Panc1 (cell line): ENCODE results near the gene IGSF21. TPM values are rescaled to one million over a fixed set of nuclear protein-coding genes. Genes with fewer than 3 reads are reported as not detected.

Experiments
- ATAC-seq: fragments of 200-7000 bp; cut with Tn5 transposase; 2 replicates; pipeline ENCODE4 v1.9.1; 2020; ENCODE audit warnings: mild to moderate bottlenecking, moderate library complexity
- BruUV-seq: library from RNA; stranded (reverse); fragments of 400-500 nt; replicated peaks from 2 replicates; lab custom pipeline; 2021; lab: Mats Ljungman, UMichigan
- CTCF ChIA-PET: fragments of 300-600 bp; sonication (Branson Sonifier 250); formaldehyde crosslinking; loops from one replicate; lab custom pipeline; 2022; ENCODE audit warnings: antibody characterized with exemption; lab: Charles Lee
- POLR2A ChIA-PET: fragments of 300-600 bp; sonication (Branson Sonifier 250); formaldehyde crosslinking; loops from one replicate; lab custom pipeline; 2022; ENCODE audit warnings: antibody characterized with exemption; lab: Charles Lee
- DNase-seq: peaks from one replicate; pipeline ENCODE4 v3.0.0-alpha.2; 2010; ENCODE audit warnings: low read depth, low spot score
- H3K27ac ChIP-seq: 2 replicates; pipeline ENCODE4 v1.5.1; 2011; ENCODE audit warnings: mild to moderate bottlenecking, low read length, inconsistent platforms
- H3K27me3 ChIP-seq: fragments of 200-500 bp; sonication (Bioruptor generic); 2 replicates; pipeline ENCODE4 v1.6.0; 2014; ENCODE audit warnings: low read length, inconsistent platforms; ENCODE audit not compliant: control insufficient read depth, insufficient read depth
- H3K36me3 ChIP-seq: fragments of 200-500 bp; sonication (Bioruptor generic); 2 replicates; pipeline ENCODE4 v1.5.1; 2014; ENCODE audit warnings: inconsistent platforms, mild to moderate bottlenecking, low read length, moderate library complexity; ENCODE audit not compliant: control insufficient read depth, insufficient read depth
- H3K4me1 ChIP-seq: 2 replicates; pipeline ENCODE4 v1.5.1; 2011; ENCODE audit warnings: inconsistent platforms, mild to moderate bottlenecking, low read length, moderate library complexity; ENCODE audit not compliant: control insufficient read depth, insufficient read depth
- H3K4me3 ChIP-seq, 2 experiments: 2 replicates each; pipeline ENCODE4 v1.5.1; 2011 to 2012; ENCODE audit warnings: low read depth in 2 of 2, low read length in 2 of 2, mild to moderate bottlenecking in 2 of 2, inconsistent platforms in 1 of 2, moderate library complexity in 1 of 2
- H3K9me3 ChIP-seq: fragments of 200-500 bp; sonication (Bioruptor generic); 2 replicates; pipeline ENCODE4 v1.5.1; 2014; ENCODE audit warnings: low read depth, mild to moderate bottlenecking, inconsistent platforms, low read length, moderate library complexity; ENCODE audit not compliant: control insufficient read depth, insufficient read depth
- POLR2AphosphoS5 ChIP-seq: IDR thresholded peaks from 2 replicates; pipeline ENCODE4 v1.6.1; 2012; ENCODE audit warnings: mild to moderate bottlenecking, low read depth, low read length, moderate library complexity
- SIN3A ChIP-seq: IDR thresholded peaks from 2 replicates; pipeline ENCODE4 v1.6.1; 2012; ENCODE audit warnings: low read depth, mild to moderate bottlenecking, low read length, moderate library complexity, borderline replicate concordance; ENCODE audit not compliant: insufficient read depth
- TCF7L2 ChIP-seq: IDR thresholded peaks from 2 replicates; pipeline ENCODE4 v1.6.1; 2011; ENCODE audit warnings: mild to moderate bottlenecking, low read depth, low read length, inconsistent platforms
- in situ Hi-C: cut with HindIII; loops from 2 replicates; pipeline ENCODE4 v1.10.0; 2016; ENCODE audit warnings: low sequenced_read_pairs, low pct_unique_long_range_greater_than_20kb
- intact Hi-C: fragments of 100-400 bp; cut with micrococcal nuclease; formaldehyde crosslinking; loops from one replicate; pipeline ENCODE4 v1.10.0; 2022; ENCODE audit not compliant: unreplicated experiment
- total RNA-seq: library from RNA; stranded (reverse); gene quantifications from one replicate; pipeline ENCODE4 v1.2.1, GENCODE V29; 2021; ENCODE audit not compliant: unreplicated experiment
- TF ChIP-seq, protein P1 (sequence below), 2 experiments: IDR thresholded peaks; 2 replicates each; pipeline ENCODE4 v1.6.1; 2011 to 2012; ENCODE audit warnings: low read depth in 2 of 2, control low read depth in 1 of 2, low read length in 1 of 2, mild to moderate bottlenecking in 1 of 2, moderate library complexity in 1 of 2; ENCODE audit not compliant: insufficient read depth in 1 of 2
- TF ChIP-seq, protein P2 (sequence below): fragments of 450-650 bp; IDR thresholded peaks from 2 replicates; pipeline ENCODE4 v1.5.1; 2017; ENCODE audit warnings: mild to moderate bottlenecking

The IGSF21 gene
- total RNA-seq, 1 experiment from 2014 or later = not detected

DNA sequence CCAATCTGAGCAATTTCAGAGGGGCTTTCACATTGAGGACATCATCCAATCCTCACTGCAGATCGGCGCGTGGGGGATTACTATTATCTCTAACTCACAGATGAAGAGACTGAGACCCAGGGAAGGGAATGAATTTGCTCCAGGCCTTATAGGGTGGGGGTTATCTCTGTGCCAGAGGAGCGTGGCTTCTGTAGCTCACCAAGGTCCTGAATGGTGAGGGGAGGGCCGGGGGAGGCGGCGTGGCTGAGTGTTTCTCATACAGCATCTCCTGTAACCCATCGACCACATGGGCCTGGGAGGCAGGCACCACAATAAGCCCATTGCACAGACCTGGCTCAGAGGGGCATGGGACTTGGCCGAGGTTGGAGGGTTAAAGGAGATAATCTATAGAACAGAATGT lies 230.2 kb downstream of the IGSF21 start:
- ATAC-seq (no peak), DNase-seq (no peak)
- H3K4me3 ChIP-seq = no peak overlapping the region
- in situ Hi-C loops = no loop called here
- POLR2A ChIA-PET = no interaction called here
- H3K27ac ChIP-seq = no peak overlapping the region
- peaks cover 5% of the 10 kb centered on the region for H3K27me3 ChIP-seq
- intact Hi-C loops = no loop called here
- no peaks in the 10 kb centered on the region for H3K36me3 ChIP-seq
- no peaks in the 10 kb centered on the region for H3K9me3 ChIP-seq
- no peaks in the 10 kb centered on the region for H3K4me1 ChIP-seq
- CTCF ChIA-PET = no interaction called here
- TF ChIP-seq, protein P1, sequence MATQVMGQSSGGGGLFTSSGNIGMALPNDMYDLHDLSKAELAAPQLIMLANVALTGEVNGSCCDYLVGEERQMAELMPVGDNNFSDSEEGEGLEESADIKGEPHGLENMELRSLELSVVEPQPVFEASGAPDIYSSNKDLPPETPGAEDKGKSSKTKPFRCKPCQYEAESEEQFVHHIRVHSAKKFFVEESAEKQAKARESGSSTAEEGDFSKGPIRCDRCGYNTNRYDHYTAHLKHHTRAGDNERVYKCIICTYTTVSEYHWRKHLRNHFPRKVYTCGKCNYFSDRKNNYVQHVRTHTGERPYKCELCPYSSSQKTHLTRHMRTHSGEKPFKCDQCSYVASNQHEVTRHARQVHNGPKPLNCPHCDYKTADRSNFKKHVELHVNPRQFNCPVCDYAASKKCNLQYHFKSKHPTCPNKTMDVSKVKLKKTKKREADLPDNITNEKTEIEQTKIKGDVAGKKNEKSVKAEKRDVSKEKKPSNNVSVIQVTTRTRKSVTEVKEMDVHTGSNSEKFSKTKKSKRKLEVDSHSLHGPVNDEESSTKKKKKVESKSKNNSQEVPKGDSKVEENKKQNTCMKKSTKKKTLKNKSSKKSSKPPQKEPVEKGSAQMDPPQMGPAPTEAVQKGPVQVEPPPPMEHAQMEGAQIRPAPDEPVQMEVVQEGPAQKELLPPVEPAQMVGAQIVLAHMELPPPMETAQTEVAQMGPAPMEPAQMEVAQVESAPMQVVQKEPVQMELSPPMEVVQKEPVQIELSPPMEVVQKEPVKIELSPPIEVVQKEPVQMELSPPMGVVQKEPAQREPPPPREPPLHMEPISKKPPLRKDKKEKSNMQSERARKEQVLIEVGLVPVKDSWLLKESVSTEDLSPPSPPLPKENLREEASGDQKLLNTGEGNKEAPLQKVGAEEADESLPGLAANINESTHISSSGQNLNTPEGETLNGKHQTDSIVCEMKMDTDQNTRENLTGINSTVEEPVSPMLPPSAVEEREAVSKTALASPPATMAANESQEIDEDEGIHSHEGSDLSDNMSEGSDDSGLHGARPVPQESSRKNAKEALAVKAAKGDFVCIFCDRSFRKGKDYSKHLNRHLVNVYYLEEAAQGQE (IDR thresholded peaks at IDR 0.05; ENCODE audit: insufficient read depth in 1 of 2, low read depth in 2 of 2, low read length in 1 of 2) = no peak
- TF ChIP-seq POLR2AphosphoS5 = no peak
- no peak for TF ChIP-seq TCF7L2
- no peak for TF ChIP-seq SIN3A
- TF ChIP-seq, protein P2, sequence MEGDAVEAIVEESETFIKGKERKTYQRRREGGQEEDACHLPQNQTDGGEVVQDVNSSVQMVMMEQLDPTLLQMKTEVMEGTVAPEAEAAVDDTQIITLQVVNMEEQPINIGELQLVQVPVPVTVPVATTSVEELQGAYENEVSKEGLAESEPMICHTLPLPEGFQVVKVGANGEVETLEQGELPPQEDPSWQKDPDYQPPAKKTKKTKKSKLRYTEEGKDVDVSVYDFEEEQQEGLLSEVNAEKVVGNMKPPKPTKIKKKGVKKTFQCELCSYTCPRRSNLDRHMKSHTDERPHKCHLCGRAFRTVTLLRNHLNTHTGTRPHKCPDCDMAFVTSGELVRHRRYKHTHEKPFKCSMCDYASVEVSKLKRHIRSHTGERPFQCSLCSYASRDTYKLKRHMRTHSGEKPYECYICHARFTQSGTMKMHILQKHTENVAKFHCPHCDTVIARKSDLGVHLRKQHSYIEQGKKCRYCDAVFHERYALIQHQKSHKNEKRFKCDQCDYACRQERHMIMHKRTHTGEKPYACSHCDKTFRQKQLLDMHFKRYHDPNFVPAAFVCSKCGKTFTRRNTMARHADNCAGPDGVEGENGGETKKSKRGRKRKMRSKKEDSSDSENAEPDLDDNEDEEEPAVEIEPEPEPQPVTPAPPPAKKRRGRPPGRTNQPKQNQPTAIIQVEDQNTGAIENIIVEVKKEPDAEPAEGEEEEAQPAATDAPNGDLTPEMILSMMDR = no peak
- BruUV-seq = no TSS peak

DNA sequence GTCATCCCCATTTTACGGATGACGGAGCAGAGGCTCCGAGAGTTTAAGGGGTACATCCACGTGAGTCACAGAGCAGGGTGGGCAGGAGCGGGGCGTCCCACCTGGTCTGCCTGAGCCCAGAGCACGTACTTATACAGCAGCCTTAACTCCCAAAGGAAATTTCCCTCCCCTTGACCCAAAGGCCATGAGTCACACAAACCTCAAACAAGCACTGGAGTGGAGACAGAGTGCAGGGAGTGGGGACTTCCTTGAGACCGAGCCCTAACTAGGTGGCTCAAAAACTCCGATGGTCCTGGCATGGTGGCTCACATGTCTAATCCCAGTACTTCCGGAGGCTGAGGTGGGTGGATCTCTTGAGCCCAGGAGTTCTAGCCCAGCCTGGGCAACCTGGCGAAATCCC lies 231.6 kb downstream of the IGSF21 start:
- Histone ChIP-seq H3K27me3 (peaks cover 2% of the 10 kb centered on the region), H3K9me3 (no peaks in the 10 kb centered on the region), H3K27ac (no peak overlapping the region), H3K4me1 (no peaks in the 10 kb centered on the region), H3K4me3 (no peak overlapping the region), H3K36me3 (no peaks in the 10 kb centered on the region)
- CTCF ChIA-PET = interaction anchor here (0.7 kb wide), 1 partner anchor 50 kb away, joined by 3 read pairs; no protein-coding TSS in a partner anchor
- DNase-seq = no peak
- in situ Hi-C loops = no loop called here
- intact Hi-C loops = no loop called here
- POLR2A ChIA-PET = no interaction called here
- ATAC-seq = peak; percentile 77; the same call in 1 of the 2 replicates
- no TSS peak for BruUV-seq
- no peak for TF ChIP-seq TCF7L2

DNA sequence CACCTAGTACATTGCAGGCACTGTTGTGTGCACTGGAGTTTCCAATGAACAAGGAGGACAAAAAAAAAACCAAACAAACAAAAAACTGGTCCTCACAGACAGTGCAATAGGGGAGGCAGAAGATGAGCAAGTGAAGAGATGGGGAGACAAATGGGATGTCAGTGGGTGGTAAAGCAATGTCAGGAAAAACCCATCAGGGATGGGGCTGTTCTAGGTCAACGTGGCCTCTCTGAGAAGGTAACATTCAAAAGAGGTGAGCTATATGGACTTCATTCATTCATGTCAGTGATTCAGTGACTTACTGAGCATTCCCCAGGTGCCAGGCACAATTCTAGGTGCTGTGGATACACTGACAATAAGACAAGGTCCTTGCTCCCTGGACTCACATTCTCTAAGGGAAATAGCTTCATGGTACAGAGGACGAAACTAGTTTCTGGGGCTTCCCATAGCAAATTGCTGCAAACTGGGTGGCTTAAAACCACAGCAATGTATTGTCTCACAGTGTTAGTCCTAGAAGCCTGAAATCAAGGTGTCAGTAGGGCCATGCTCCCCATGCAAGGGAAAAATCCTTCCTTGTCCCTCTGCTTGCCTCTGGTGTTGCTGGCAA lies 232.7 kb downstream of the IGSF21 start:
- Histone ChIP-seq H3K4me1 (no peaks in the 10 kb centered on the region), H3K27me3 (peaks cover 2% of the 10 kb centered on the region; the same call in 1 of the 2 replicates), H3K36me3 (no peaks in the 10 kb centered on the region), H3K27ac (no peak overlapping the region), H3K4me3 (no peak overlapping the region), H3K9me3 (no peaks in the 10 kb centered on the region)
- TF ChIP-seq, protein P1 (IDR thresholded peaks at IDR 0.05; ENCODE audit: insufficient read depth in 1 of 2, low read depth in 2 of 2, low read length in 1 of 2) = no peak
- TF ChIP-seq POLR2AphosphoS5 (no peak), TCF7L2 (no peak), SIN3A (no peak)
- TF ChIP-seq, protein P2 = no peak
- no TSS peak for BruUV-seq
- in situ Hi-C loops = no loop called here
- intact Hi-C loops = no loop called here
- ATAC-seq (no peak), DNase-seq (no peak)
- ChIA-PET POLR2A (no interaction called here), CTCF (no interaction called here)
